ENCODE measurements around the gene THAP4. TPM values are rescaled to one million over a fixed set of nuclear protein-coding genes. Genes with fewer than 3 reads are reported as not detected.
A peak's percentile ranks its signal among the peaks of the same experiment; 100 is the strongest.

THAP4 gene
- total RNA-seq, 6 experiments from 2014 or later, result 40.6 to 47.9 (median 43.0) TPM

GRCh38 chr2:241542278-241542605, 94.7 kb downstream of the THAP4 start:
- TF ChIP-seq, protein P1, sequence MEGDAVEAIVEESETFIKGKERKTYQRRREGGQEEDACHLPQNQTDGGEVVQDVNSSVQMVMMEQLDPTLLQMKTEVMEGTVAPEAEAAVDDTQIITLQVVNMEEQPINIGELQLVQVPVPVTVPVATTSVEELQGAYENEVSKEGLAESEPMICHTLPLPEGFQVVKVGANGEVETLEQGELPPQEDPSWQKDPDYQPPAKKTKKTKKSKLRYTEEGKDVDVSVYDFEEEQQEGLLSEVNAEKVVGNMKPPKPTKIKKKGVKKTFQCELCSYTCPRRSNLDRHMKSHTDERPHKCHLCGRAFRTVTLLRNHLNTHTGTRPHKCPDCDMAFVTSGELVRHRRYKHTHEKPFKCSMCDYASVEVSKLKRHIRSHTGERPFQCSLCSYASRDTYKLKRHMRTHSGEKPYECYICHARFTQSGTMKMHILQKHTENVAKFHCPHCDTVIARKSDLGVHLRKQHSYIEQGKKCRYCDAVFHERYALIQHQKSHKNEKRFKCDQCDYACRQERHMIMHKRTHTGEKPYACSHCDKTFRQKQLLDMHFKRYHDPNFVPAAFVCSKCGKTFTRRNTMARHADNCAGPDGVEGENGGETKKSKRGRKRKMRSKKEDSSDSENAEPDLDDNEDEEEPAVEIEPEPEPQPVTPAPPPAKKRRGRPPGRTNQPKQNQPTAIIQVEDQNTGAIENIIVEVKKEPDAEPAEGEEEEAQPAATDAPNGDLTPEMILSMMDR (IDR thresholded peaks at IDR 0.05), result no peak
- Mint-ChIP-seq H3K27ac (no peak overlapping the region), H3K4me3 (no peak overlapping the region), H3K4me1 (ENCODE audit: low read depth) (peaks cover 7% of the 10 kb centered on the region), H3K27me3 (ENCODE audit: insufficient read depth) (no peaks in the 10 kb centered on the region; the same call in 1 of the 2 replicates), H3K36me3 (ENCODE audit: low read depth) (no peaks in the 10 kb centered on the region), H3K9me3 (no peaks in the 10 kb centered on the region)
- no peak for DNase-seq

DNA sequence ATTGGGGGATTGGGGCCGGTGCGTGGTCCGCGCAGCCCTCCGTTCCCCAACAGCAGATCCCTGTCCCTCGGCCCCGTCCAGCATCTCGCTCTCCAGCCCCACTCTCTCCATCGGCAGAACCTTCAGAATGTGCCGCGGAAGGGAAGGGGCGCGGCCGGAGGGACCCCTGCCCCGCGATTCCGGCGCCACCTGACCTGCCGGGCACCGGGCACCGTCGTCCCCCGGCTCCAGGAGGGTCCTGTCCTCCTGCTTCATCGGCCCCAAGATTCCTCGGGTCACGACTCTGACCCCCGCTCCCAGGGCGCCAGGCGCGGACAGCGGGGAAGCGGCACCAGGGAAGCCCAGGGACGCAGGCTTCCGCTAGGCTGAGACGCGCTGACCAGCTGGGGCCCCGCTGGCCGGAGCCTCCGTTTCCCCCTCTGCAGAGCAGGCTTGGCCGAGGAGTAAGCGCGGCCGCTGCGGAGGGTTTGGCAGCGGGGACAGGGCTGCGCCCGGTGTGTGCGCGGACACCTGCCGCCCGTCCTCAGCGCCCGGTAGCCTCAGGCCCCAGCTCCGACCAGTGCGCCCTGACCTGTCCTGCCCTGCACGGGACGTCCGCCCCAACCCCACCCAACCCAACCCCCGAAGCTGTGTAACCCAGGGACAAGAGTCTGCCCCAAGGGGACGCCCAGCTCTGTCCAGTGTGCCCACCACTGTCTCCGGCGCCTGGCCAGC, 95.2 kb downstream of the THAP4 start:
- no peaks in the 10 kb centered on the region for H3K9me3 Mint-ChIP-seq
- peaks cover 7% of the 10 kb centered on the region for H3K4me1 Mint-ChIP-seq (ENCODE audit: low read depth)
- H3K27me3 Mint-ChIP-seq (ENCODE audit: insufficient read depth), result no peaks in the 10 kb centered on the region; the same call in 1 of the 2 replicates
- H3K36me3 Mint-ChIP-seq (ENCODE audit: low read depth), result no peaks in the 10 kb centered on the region
- TF ChIP-seq, protein P1 (IDR thresholded peaks at IDR 0.05), result no peak
- no peak overlapping the region for H3K4me3 Mint-ChIP-seq
- H3K27ac Mint-ChIP-seq, result no peak overlapping the region
- no peak for DNase-seq

GRCh38 chr2:241540771-241541561, 96.0 kb downstream of the THAP4 start:
- no peaks in the 10 kb centered on the region; the same call in 1 of the 2 replicates for H3K27me3 Mint-ChIP-seq (ENCODE audit: insufficient read depth)
- H3K36me3 Mint-ChIP-seq (ENCODE audit: low read depth), result no peaks in the 10 kb centered on the region
- TF ChIP-seq, protein P1 (IDR thresholded peaks at IDR 0.05), result no peak
- H3K4me3 Mint-ChIP-seq, result peak overlapping the region; percentile 82
- DNase-seq, result peak; percentile 25
- H3K27ac Mint-ChIP-seq, result peak overlapping the region; percentile 57
- peaks cover 7% of the 10 kb centered on the region for H3K4me1 Mint-ChIP-seq (ENCODE audit: low read depth)
- no peaks in the 10 kb centered on the region for H3K9me3 Mint-ChIP-seq

- TF ChIP-seq, protein P1 (IDR thresholded peaks at IDR 0.05), result no peak
- no peaks in the 10 kb centered on the region for H3K9me3 Mint-ChIP-seq
- no peaks in the 10 kb centered on the region; the same call in 1 of the 2 replicates for H3K27me3 Mint-ChIP-seq (ENCODE audit: insufficient read depth)
- DNase-seq, result no peak
- peak overlapping the region; percentile 82 for H3K4me3 Mint-ChIP-seq
- peaks cover 7% of the 10 kb centered on the region for H3K4me1 Mint-ChIP-seq (ENCODE audit: low read depth)
- no peaks in the 10 kb centered on the region for H3K36me3 Mint-ChIP-seq (ENCODE audit: low read depth)
- H3K27ac Mint-ChIP-seq, result peak overlapping the region; percentile 57
Measured at GRCh38 chr2:241540401-241540770, 96.6 kb downstream of the THAP4 start.

GRCh38 chr2:241539616-241540374, 97.2 kb downstream of the THAP4 start:
- DNase-seq, result no peak
- Mint-ChIP-seq H3K4me3 (no peak overlapping the region), H3K27me3 (ENCODE audit: insufficient read depth) (no peaks in the 10 kb centered on the region; the same call in 1 of the 2 replicates), H3K9me3 (no peaks in the 10 kb centered on the region), H3K4me1 (ENCODE audit: low read depth) (peaks cover 7% of the 10 kb centered on the region), H3K27ac (no peak overlapping the region), H3K36me3 (ENCODE audit: low read depth) (no peaks in the 10 kb centered on the region)
- TF ChIP-seq, protein P1 (IDR thresholded peaks at IDR 0.05), result no peak
